MCF 10A (cell line): ENCODE results near the gene PTPRCAP. TPM values are rescaled to one million over a fixed set of nuclear protein-coding genes. Genes with fewer than 3 reads are reported as not detected.

Experiments used
- BruUV-seq: library from RNA; stranded (reverse); fragments of 400-500 nt; replicated peaks from 2 replicates; lab custom pipeline; 2021; lab: Mats Ljungman, UMichigan
- CTCF ChIA-PET: fragments of 300-600 bp; sonication (Branson Sonifier 250); formaldehyde crosslinking; extraction: SDS; loops from one replicate; lab custom pipeline; 2021; ENCODE audit warnings: antibody characterized with exemption, inconsistent platforms; lab: Yijun Ruan, JAX
- POLR2A ChIA-PET: fragments of 300-600, 350-650 bp; sonication (Branson Sonifier 250); formaldehyde crosslinking; extraction: SDS; loops from one replicate; lab custom pipeline; 2020; ENCODE audit warnings: antibody characterized with exemption, inconsistent platforms; lab: Yijun Ruan, JAX
- DNase-seq: peaks from one replicate; pipeline ENCODE4 v3.0.0-alpha.2; 2018; ENCODE audit not compliant: unreplicated experiment
- H3K27ac Mint-ChIP-seq: one replicate; pipeline ENCODE4 v1.8.0; 2022; ENCODE audit warnings: mild to moderate bottlenecking, low read depth, mixed read lengths; ENCODE audit not compliant: unreplicated experiment
- H3K27me3 Mint-ChIP-seq: one replicate; pipeline ENCODE4 v1.8.0; 2022; ENCODE audit warnings: mixed read lengths; ENCODE audit not compliant: insufficient read depth, unreplicated experiment
- H3K36me3 Mint-ChIP-seq: one replicate; pipeline ENCODE4 v1.8.0; 2022; ENCODE audit warnings: mild to moderate bottlenecking, moderate library complexity, mixed read lengths; ENCODE audit not compliant: insufficient read depth, unreplicated experiment
- H3K4me1 Mint-ChIP-seq: one replicate; pipeline ENCODE4 v1.8.0; 2022; ENCODE audit warnings: mixed read lengths; ENCODE audit not compliant: insufficient read depth, unreplicated experiment
- H3K4me3 Mint-ChIP-seq: one replicate; pipeline ENCODE4 v1.8.0; 2022; ENCODE audit warnings: mild to moderate bottlenecking, moderate library complexity, mixed read lengths; ENCODE audit not compliant: unreplicated experiment
- H3K9me3 Mint-ChIP-seq: one replicate; pipeline ENCODE4 v1.8.0; 2022; ENCODE audit warnings: mixed read lengths; ENCODE audit not compliant: unreplicated experiment
- intact Hi-C: fragments of 100-400 bp; cut with micrococcal nuclease; formaldehyde crosslinking; loops from 2 replicates; pipeline ENCODE4 v1.14.1; 2022
- total RNA-seq: library from RNA; stranded (reverse); gene quantifications from 2 replicates; pipeline ENCODE4 v1.2.3, GENCODE V29; 2022
- TF ChIP-seq, protein P1 (sequence below): fragments of 200-600 bp; IDR thresholded peaks from one replicate; pipeline ENCODE4 v1.8.0; 2022; ENCODE audit warnings: antibody characterized with exemption, mild to moderate bottlenecking; ENCODE audit not compliant: unreplicated experiment

The PTPRCAP gene
- total RNA-seq, 1 experiment from 2014 or later, result 0.86 TPM

DNA sequence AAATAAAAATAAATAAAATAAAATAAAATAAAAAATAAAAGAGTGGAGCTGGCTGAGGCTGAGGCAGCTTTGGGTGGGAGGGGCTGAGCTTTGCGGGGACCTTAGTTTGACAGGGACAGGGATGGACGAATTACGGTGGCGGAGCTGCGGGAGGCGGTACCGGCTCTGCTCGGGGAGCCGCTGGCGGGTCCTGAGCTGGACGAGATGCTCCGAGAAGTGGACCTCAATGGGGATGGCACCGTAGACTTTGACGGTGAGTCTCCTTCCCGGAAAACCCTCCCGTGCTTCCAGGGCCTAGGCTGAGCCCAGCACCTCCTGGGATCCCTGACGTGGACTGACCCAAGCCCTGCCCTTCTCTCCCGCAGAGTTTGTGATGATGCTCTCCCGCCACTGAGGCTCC, 20.8 kb upstream of the PTPRCAP start:
- Mint-ChIP-seq H3K9me3 (no peaks in the 10 kb centered on the region), H3K4me1 (no peaks in the 10 kb centered on the region), H3K36me3 (no peaks in the 10 kb centered on the region), H3K4me3 (no peak overlapping the region), H3K27ac (no peak overlapping the region), H3K27me3 (no peaks in the 10 kb centered on the region)
- TF ChIP-seq, protein P1, sequence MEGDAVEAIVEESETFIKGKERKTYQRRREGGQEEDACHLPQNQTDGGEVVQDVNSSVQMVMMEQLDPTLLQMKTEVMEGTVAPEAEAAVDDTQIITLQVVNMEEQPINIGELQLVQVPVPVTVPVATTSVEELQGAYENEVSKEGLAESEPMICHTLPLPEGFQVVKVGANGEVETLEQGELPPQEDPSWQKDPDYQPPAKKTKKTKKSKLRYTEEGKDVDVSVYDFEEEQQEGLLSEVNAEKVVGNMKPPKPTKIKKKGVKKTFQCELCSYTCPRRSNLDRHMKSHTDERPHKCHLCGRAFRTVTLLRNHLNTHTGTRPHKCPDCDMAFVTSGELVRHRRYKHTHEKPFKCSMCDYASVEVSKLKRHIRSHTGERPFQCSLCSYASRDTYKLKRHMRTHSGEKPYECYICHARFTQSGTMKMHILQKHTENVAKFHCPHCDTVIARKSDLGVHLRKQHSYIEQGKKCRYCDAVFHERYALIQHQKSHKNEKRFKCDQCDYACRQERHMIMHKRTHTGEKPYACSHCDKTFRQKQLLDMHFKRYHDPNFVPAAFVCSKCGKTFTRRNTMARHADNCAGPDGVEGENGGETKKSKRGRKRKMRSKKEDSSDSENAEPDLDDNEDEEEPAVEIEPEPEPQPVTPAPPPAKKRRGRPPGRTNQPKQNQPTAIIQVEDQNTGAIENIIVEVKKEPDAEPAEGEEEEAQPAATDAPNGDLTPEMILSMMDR, result no peak
- DNase-seq, result no peak
- no TSS peak for BruUV-seq
- intact Hi-C loops, result no loop called here
- POLR2A ChIA-PET, result interaction anchor here (0.6 to 1.5 kb wide), 3 partner anchors 9 to 25 kb away, joined by 3 to 5 read pairs (median 3); no protein-coding TSS in a partner anchor
- CTCF ChIA-PET, result interaction anchor here (0.6 kb wide), 1 partner anchor 87 kb away, joined by 3 read pairs; no protein-coding TSS in a partner anchor

DNA sequence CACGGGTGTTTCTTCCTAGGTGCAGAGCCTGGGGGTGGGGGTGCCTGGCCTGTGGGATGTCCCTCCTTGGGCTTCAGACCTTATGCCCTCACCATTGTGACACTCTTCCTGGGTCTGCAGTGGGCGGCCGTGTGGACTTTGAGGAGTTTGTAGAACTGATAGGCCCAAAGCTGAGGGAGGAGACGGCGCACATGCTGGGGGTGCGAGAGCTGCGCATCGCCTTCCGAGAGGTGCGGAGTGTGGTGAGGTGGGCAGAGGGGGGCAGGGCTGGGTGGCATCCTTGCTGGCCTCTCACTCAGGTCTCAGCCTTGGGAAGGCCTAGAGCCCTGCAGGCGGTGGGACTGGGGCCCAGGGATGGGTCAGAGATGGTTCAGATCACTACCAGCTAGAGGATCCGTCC, 20.0 kb upstream of the PTPRCAP start:
- Mint-ChIP-seq H3K4me3 (no peak overlapping the region), H3K9me3 (no peaks in the 10 kb centered on the region), H3K36me3 (no peaks in the 10 kb centered on the region), H3K27ac (no peak overlapping the region), H3K4me1 (no peaks in the 10 kb centered on the region), H3K27me3 (no peaks in the 10 kb centered on the region)
- TF ChIP-seq, protein P1, result no peak
- ChIA-PET CTCF (no interaction called here), POLR2A (interaction anchor here (0.6 kb wide), 1 partner anchor 8 kb away, joined by 3 read pairs; no protein-coding TSS in a partner anchor)
- no peak for DNase-seq
- BruUV-seq, result no TSS peak
- intact Hi-C loops, result no loop called here

DNA sequence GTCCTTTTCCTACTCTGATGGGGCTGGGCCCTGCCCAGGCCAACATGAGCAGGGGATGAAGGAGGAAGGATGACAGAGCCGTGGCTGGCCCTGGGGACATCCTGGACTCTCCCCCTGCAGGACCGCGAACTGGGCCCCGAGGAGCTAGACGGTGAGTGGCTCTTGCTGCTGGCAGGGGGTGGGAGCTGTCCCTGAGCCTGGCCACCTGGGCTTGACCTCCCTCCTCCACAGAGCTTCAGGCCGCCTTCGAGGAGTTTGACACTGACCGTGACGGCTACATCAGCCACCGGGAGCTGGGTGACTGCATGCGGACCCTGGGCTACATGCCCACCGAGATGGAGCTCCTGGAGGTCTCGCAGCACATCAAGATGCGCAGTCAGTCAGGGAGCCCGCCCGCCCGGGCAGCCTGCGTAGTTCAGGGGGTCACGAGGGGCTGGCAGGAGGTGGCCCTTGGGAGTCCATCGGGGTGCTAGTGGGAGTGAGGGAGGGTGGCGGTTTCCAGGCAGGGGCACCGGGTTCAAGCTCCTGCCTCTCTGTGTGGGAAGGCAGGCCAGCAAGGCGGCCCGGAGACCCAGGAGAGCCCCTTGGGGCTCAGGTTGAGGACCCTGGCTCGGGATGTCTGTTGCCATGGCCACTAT, 18.7 kb upstream of the PTPRCAP start:
- TF ChIP-seq, protein P1, result no peak
- no peak for DNase-seq
- CTCF ChIA-PET, result no interaction called here
- H3K27me3 Mint-ChIP-seq, result no peaks in the 10 kb centered on the region
- POLR2A ChIA-PET, result no interaction called here
- H3K4me1 Mint-ChIP-seq, result no peaks in the 10 kb centered on the region
- H3K27ac Mint-ChIP-seq, result no peak overlapping the region
- intact Hi-C loops, result no loop called here
- H3K4me3 Mint-ChIP-seq, result no peak overlapping the region
- no TSS peak for BruUV-seq
- H3K36me3 Mint-ChIP-seq, result peaks cover 4% of the 10 kb centered on the region
- no peaks in the 10 kb centered on the region for H3K9me3 Mint-ChIP-seq

DNA sequence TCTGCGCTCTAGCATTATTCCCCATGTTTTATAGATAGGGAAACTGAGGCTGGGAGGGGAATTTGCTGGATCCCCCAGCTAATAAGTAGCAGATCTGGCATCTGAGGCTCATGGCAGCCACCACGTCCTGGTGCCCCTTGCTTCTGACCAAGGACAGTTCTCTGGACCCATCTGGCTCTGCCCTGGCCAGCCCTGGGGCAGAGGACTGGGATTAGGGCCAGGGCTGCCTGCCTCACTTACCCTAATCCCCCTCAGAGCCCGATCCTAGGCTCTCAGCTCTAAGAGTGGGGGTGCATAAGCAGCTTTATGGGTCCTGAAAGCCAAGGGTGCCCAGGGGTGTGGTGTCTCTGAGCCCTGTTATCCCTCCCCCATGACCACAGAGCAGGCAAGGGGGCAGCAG, 17.6 kb upstream of the PTPRCAP start, which contains the start of gene CABP4:
CABP4 (plus strand) TSS at position 301 of the 400 bp plus-strand sequence; CDS start at position 371, 70 bp downstream.
- Mint-ChIP-seq H3K9me3 (no peaks in the 10 kb centered on the region), H3K4me3 (no peak within 1 kb of the TSS), H3K27me3 (no peaks in the 10 kb centered on the region), H3K27ac (no peak within 1 kb of the TSS), H3K36me3 (peaks cover 4% of the 10 kb centered on the region), H3K4me1 (no peaks in the 10 kb centered on the region)
- no TSS peak for BruUV-seq
- ChIA-PET CTCF (interaction anchor here (0.5 to 0.6 kb wide), 2 partner anchors 102 to 139 kb away, joined by 3 to 5 read pairs; partner anchors contain the start of gene POLD4), POLR2A (interaction anchor here (0.7 kb wide), 1 partner anchor 19 kb away, joined by 3 read pairs; no protein-coding TSS in a partner anchor)
- DNase-seq, result no peak
- intact Hi-C loops, result no loop called here
- TF ChIP-seq, protein P1, result no peak
